Natural killer cell (primary cell): ENCODE measurements around the gene NDUFB7. TPM values are rescaled to one million over a fixed set of nuclear protein-coding genes. Genes with fewer than 3 reads are reported as not detected.

ENCODE experiments used
- ATAC-seq, 3 donors: fragments of 150-1000 bp in 2 of 3; fragments of 200-7000 bp in 1 of 3; cut with Tn5 transposase; 1 replicate in 1 of 3; 2 replicates in 2 of 3; pipeline ENCODE4 v1.10.0; 2021; ENCODE audit warnings: mild to moderate bottlenecking in 2 of 3, moderate library complexity in 2 of 3
- DNase-seq, 2 donors: peaks; one replicate each; pipeline versions ENCODE4 v3.0.0 to v3.0.0-alpha.2; 2013 to 2021; ENCODE audit warnings: mixed read lengths in 1 of 2
- H3K27ac ChIP-seq: one replicate; pipeline ENCODE4 v1.5.1; 2013; ENCODE audit warnings: mild to moderate bottlenecking, low read length
- H3K27me3 ChIP-seq: one replicate; pipeline ENCODE4 v1.6.1; 2013; ENCODE audit warnings: low read length; ENCODE audit not compliant: control insufficient read depth, insufficient read depth
- H3K36me3 ChIP-seq: one replicate; pipeline ENCODE4 v1.6.1; 2013; ENCODE audit warnings: low read length; ENCODE audit not compliant: control insufficient read depth, insufficient read depth
- H3K4me1 ChIP-seq: one replicate; pipeline ENCODE4 v1.6.1; 2013; ENCODE audit warnings: low read length; ENCODE audit not compliant: control insufficient read depth, insufficient read depth
- H3K4me3 ChIP-seq: one replicate; pipeline ENCODE4 v1.5.1; 2013; ENCODE audit warnings: low read length
- H3K9me3 ChIP-seq: one replicate; pipeline ENCODE4 v1.6.1; 2013; ENCODE audit warnings: low read length; ENCODE audit not compliant: control insufficient read depth, insufficient read depth
- H3K27ac Mint-ChIP-seq, 2 donors: one replicate each; pipeline ENCODE4 v1.8.0; 2022; ENCODE audit warnings: mild to moderate bottlenecking in 2 of 2, mixed read lengths in 2 of 2, moderate library complexity in 1 of 2
- H3K27me3 Mint-ChIP-seq, 2 donors: one replicate each; pipeline ENCODE4 v1.8.0; 2022; ENCODE audit warnings: low read depth in 2 of 2, mixed read lengths in 2 of 2
- H3K36me3 Mint-ChIP-seq: one replicate; pipeline ENCODE4 v1.8.0; 2022; ENCODE audit warnings: mixed read lengths
- H3K4me1 Mint-ChIP-seq, 2 donors: one replicate each; pipeline ENCODE4 v1.8.0; 2022; ENCODE audit warnings: mixed read lengths in 2 of 2
- H3K4me3 Mint-ChIP-seq: one replicate; pipeline ENCODE4 v1.8.0; 2022; ENCODE audit warnings: mild to moderate bottlenecking, moderate library complexity, mixed read lengths
- H3K9me3 Mint-ChIP-seq, 2 donors: one replicate each; pipeline ENCODE4 v1.8.0; 2022; ENCODE audit warnings: mixed read lengths in 2 of 2
- CTCF ChIP-seq: fragments of 200-600 bp; IDR thresholded peaks from one replicate; pipeline ENCODE4 v1.8.0; 2022; ENCODE audit warnings: antibody characterized with exemption
- WGBS: methylation state at CpG from one replicate; pipeline ENCODE4 v1.1.7; 2013; ENCODE audit warnings: missing lambda C conversion rate; ENCODE audit not compliant: insufficient coverage; 5-methylcytosine and 5-hydroxymethylcytosine counted together
- intact Hi-C: fragments of 100-400 bp; cut with micrococcal nuclease; formaldehyde crosslinking; loops from one replicate; pipeline ENCODE4 v1.14.2; 2022
- total RNA-seq, 4 donors: library from RNA; stranded (reverse); fragments of 120-200 nt in 1 of 4; gene quantifications; one replicate each; pipeline versions ENCODE4 v1.2.3 to v1.2.4, GENCODE V29; 2013 to 2022

Gene NDUFB7
- total RNA-seq, 3 donors from 2014 or later (not counting 1 experiment from before 2014, with no cell fraction given) = 97.1 to 120 (median 108) TPM

GRCh38 chr19:14559916-14560775 lies 11.7 kb downstream of the NDUFB7 start:
- H3K4me3 ChIP-seq = no peak overlapping the region
- H3K27ac ChIP-seq = peak overlapping the region; percentile 95
- H3K36me3 ChIP-seq = peaks cover 12% of the 10 kb centered on the region
- Mint-ChIP-seq H3K4me3 (no peak overlapping the region), H3K36me3 (no peaks in the 10 kb centered on the region), H3K27ac (peak overlapping the region; percentile 94 to 95), H3K27me3 (no peaks in the 10 kb centered on the region), H3K4me1 (peaks cover 32 to 62% of the 10 kb centered on the region in 2 donors), H3K9me3 (no peaks in the 10 kb centered on the region)
- H3K27me3 ChIP-seq = no peaks in the 10 kb centered on the region
- WGBS = 75% methylated on average over 28 of the region's 28 CpGs
- no peak for ATAC-seq
- peaks cover 86% of the 10 kb centered on the region for H3K4me1 ChIP-seq
- intact Hi-C loops = no loop called here
- H3K9me3 ChIP-seq = no peaks in the 10 kb centered on the region
- no peak for DNase-seq
- TF ChIP-seq CTCF = no peak

GRCh38 chr19:14558370-14559066 lies 13.3 kb downstream of the NDUFB7 start:
- Histone ChIP-seq H3K27me3 (no peaks in the 10 kb centered on the region), H3K36me3 (peaks cover 6% of the 10 kb centered on the region), H3K4me1 (peaks cover 79% of the 10 kb centered on the region), H3K9me3 (no peaks in the 10 kb centered on the region), H3K4me3 (no peak overlapping the region), H3K27ac (peak overlapping the region; percentile 76)
- H3K4me3 Mint-ChIP-seq = peak overlapping the region; percentile 17
- TF ChIP-seq CTCF = no peak
- intact Hi-C loops = no loop called here
- 75% methylated on average over 23 of the region's 23 CpGs for WGBS
- peak overlapping the region; percentile 77 to 94 for H3K27ac Mint-ChIP-seq
- no peaks in the 10 kb centered on the region for H3K27me3 Mint-ChIP-seq
- no peak for DNase-seq
- no peaks in the 10 kb centered on the region for H3K36me3 Mint-ChIP-seq
- H3K9me3 Mint-ChIP-seq = no peaks in the 10 kb centered on the region
- ATAC-seq = no peak
- H3K4me1 Mint-ChIP-seq = peaks cover 27 to 52% of the 10 kb centered on the region in 2 donors

GRCh38 chr19:14556662-14557188 lies 15.1 kb downstream of the NDUFB7 start:
- WGBS = 9% methylated on average over 18 of the region's 18 CpGs
- Histone ChIP-seq H3K27ac (peak overlapping the region; percentile 69), H3K36me3 (peaks cover 5% of the 10 kb centered on the region), H3K4me3 (peak overlapping the region; percentile 0), H3K9me3 (no peaks in the 10 kb centered on the region), H3K27me3 (no peaks in the 10 kb centered on the region), H3K4me1 (peaks cover 78% of the 10 kb centered on the region)
- Mint-ChIP-seq H3K9me3 (no peaks in the 10 kb centered on the region), H3K4me3 (peak overlapping the region; percentile 77), H3K4me1 (peaks cover 27 to 49% of the 10 kb centered on the region in 2 donors), H3K27me3 (no peaks in the 10 kb centered on the region), H3K36me3 (no peaks in the 10 kb centered on the region), H3K27ac (peak overlapping the region; percentile 83 to 91)
- intact Hi-C loops = loop anchor here (1.0 kb wide), 1 partner anchor 51 kb away; no protein-coding TSS in a partner anchor
- peak; percentile 93 for TF ChIP-seq CTCF
- peak; percentile 73 to 89 for DNase-seq
- ATAC-seq = peak; percentile 77 to 86 (median 84)
